ENCODE results near the gene RAB3IP.

DNA sequence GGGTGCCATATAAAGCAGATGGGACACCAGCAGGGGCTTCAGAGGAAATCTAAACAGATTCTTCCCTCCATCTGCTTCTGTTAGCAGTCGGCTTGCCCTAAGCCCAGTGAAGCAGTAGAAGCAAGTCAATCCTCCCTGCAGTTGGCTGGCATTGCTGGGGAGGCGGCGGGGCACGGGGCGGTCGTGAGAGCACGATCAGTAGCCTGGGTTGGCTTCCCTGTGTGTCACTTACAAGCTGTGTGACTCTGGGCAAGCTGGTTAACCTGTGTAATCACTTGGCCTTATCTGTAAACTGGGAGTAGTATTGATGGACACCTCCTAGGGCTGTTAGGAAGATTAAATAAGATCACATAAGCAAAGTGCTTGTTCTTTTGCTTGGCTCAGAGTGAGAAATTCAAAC is 105.8 kb downstream of the RAB3IP start:
- TF ChIP-seq CTCF (IDR thresholded peaks at IDR 0.05 in 4 of 5, conservative IDR thresholded peaks at IDR 0.05 in 1 of 5) (no peak), POLR2A (IDR thresholded peaks at IDR 0.05) (no peak)

Data from gastrocnemius medialis (tissue), 4 donors.